GM13976 (cell line): Measurements from ENCODE around the gene KLHL28.
"Not testable (repeated sequence)": the region's sequence is repeated elsewhere in the genome, so short reads cannot be mapped to it uniquely, and the experiment has no call there.

Experiments
- DNase-seq: peaks from one replicate; pipeline ENCODE4 v3.0.0; 2012; ENCODE audit warnings: low spot score
- CTCF ChIP-seq: IDR thresholded peaks from 2 replicates; pipeline ENCODE4 v1.5.1; 2012; ENCODE audit warnings: borderline replicate concordance, mild to moderate bottlenecking; ENCODE audit not compliant: insufficient read depth; ENCODE audit errors: extremely low read depth, missing control alignments, control extremely low read depth
- in situ Hi-C: fragments of 300-500 bp; cut with MboI; formaldehyde crosslinking; loops from one replicate; pipeline ENCODE4 v1.12.0; 2022; ENCODE audit warnings: low sequenced_read_pairs, mixed read lengths, inconsistent platforms; ENCODE audit not compliant: unreplicated experiment

KLHL28 gene

GRCh38 chr14:44893535-44893934 is 68.2 kb downstream of the KLHL28 start:
- no peak for DNase-seq
- in situ Hi-C loops: no loop called here
- no peak for TF ChIP-seq CTCF

- DNase-seq, in situ Hi-C loops: not testable (repeated sequence)
Observed at GRCh38 chr14:44891726-44892372, 69.9 kb downstream of the KLHL28 start.

- TF ChIP-seq CTCF: no peak
- in situ Hi-C loops: no loop called here
- DNase-seq: no peak
Observed at GRCh38 chr14:44889595-44890471, 71.9 kb downstream of the KLHL28 start.

GRCh38 chr14:44887596-44887955 is 74.2 kb downstream of the KLHL28 start:
- no peak for TF ChIP-seq CTCF
- in situ Hi-C loops: no loop called here
- DNase-seq: no peak

GRCh38 chr14:44886860-44887595 is 74.7 kb downstream of the KLHL28 start:
- in situ Hi-C loops: no loop called here
- no peak for DNase-seq

GRCh38 chr14:44880791-44881190 is 81.0 kb downstream of the KLHL28 start:
- in situ Hi-C loops: no loop called here
- no peak for DNase-seq
- TF ChIP-seq CTCF: no peak

More at GRCh38 chr14:44886860-44887595, 74.7 kb downstream of the KLHL28 start:
- TF ChIP-seq CTCF: no peak
